ENCODE data around the gene LUC7L.
A peak's percentile ranks its signal among the peaks of the same experiment; 100 is the strongest.
"Not testable (repeated sequence)": the region's sequence is repeated elsewhere in the genome, so short reads cannot be mapped to it uniquely, and the experiment has no call there.

Gene LUC7L, protein sequence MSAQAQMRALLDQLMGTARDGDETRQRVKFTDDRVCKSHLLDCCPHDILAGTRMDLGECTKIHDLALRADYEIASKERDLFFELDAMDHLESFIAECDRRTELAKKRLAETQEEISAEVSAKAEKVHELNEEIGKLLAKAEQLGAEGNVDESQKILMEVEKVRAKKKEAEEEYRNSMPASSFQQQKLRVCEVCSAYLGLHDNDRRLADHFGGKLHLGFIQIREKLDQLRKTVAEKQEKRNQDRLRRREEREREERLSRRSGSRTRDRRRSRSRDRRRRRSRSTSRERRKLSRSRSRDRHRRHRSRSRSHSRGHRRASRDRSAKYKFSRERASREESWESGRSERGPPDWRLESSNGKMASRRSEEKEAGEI

DNA sequence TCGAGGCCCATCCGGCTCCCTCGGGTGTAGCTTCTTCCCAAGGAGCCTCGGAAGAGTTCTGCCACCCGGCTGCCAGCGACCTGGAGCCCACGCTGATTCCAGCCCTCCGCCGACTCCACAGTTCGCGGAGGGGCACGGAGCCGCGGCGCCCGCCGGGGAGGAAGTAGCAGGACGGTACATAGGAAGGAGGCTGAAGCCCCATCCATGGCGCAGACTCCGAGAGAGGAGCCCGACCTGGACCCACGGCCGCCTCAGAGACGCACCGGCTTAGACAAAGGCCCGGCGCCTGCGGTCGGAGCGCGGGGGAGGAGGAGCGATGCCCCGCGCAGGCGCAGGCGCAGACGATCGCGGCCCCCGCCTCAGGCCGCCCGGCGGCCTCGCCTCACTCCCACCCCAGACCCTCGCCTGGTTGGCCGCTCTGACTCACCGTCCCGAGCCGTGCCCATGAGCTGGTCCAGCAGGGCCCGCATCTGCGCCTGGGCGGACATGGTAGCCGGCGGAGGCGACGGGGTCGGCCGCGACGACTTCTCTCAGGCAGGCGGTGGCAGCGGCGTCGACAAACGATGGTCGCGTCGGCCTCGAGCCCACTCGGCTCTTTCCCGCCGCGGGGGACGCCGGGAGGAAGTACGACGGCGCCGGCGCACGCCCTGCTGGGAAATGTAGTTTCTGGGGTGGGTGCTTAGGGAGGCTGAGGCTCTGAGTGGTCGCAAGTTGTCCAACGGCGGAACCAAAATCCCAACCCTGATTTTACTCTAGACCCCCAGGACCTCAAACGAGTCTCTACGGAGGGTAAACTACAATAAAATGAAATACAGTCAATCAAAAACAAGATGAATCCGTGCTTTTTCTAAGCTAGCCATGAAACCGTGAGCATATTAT is at the start of gene LUC7L:
Gene LUC7L, minus strand, starts transcription at position 598 of the 879 bp plus-strand sequence. Its CDS starts 110 bp downstream, at position 488.
- peak; percentile 91 for DNase-seq
- H3K27me3 Mint-ChIP-seq, result no peaks in the 10 kb centered on the region
- no peaks in the 10 kb centered on the region for H3K9me3 Mint-ChIP-seq
- H3K4me1 Mint-ChIP-seq, result peaks cover 37% of the 10 kb centered on the region
- peaks cover 33% of the 10 kb centered on the region for H3K36me3 Mint-ChIP-seq (ENCODE audit: low read depth)
- peak within 1 kb of the TSS; percentile 92 for H3K4me3 Mint-ChIP-seq
- peak; percentile 94 for ATAC-seq
- H3K27ac Mint-ChIP-seq, result peak within 1 kb of the TSS; percentile 88

DNA sequence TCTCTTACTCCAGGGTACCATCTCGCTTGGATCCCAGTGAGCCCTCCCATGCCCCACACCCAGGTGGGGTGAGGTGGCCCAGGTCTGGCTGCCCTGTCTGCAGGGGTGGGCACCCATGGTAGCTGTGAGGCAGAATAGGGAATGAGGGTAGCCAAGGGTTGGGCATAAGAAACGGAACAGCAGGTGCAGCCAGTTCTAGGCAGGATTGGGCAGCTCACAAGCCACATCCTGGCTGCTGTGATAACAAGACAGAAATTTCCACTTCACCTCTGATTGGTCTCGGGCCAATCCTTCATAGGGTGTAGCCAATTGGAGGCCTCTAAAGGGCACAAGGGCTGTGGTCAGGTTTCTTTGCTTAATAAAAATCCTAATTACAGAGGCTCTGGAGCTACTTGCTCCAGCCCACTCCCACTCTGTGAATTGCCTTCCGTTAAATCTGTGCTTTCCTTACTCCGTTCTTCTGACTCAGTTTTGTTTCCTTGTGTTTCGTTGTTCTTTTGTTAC is 49.7 kb upstream of the LUC7L start:
- H3K27me3 Mint-ChIP-seq, result peaks cover 21% of the 10 kb centered on the region
- no peak overlapping the region for H3K4me3 Mint-ChIP-seq
- H3K27ac Mint-ChIP-seq, result no peak overlapping the region
- peak; percentile 62 for ATAC-seq
- peaks cover 9% of the 10 kb centered on the region for H3K4me1 Mint-ChIP-seq
- peak; percentile 26 for DNase-seq
- H3K9me3 Mint-ChIP-seq, result no peaks in the 10 kb centered on the region
- no peaks in the 10 kb centered on the region for H3K36me3 Mint-ChIP-seq (ENCODE audit: low read depth)

DNA sequence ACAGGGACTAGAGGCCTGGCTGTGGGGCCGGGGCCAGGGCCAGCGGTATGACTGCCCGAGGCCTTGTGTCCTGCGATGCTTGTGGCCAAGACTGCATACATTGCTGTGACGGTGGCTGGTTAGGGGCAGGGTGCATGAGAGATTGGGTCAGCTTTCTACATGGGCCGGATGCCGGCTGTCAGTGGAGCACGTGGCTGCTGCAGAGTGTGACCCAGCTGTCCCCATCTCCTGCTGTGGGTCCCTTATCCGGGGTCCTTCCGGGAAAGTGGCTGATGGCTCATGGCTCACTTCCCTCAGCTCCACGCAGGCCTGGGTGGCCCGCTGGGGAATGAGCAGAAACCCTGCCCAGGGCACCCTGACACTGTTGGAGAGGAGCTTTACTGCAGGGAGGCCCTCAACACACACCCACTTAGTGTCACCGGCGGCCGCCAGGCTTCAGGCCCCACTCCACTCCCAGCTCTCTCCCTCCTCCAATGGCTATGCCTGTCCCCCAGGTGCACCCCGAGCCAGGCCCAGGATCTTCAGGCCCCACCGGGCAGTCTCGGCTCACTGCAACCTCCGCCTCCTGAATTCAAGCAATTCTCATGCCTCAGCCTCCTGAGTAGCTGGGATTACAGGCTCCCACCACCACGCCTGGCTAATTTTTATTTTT is 47.3 kb upstream of the LUC7L start:
- H3K4me1 Mint-ChIP-seq, result peaks cover 9% of the 10 kb centered on the region
- DNase-seq (no peak), ATAC-seq (no peak)
- no peak overlapping the region for H3K4me3 Mint-ChIP-seq
- H3K9me3 Mint-ChIP-seq, result no peaks in the 10 kb centered on the region
- no peak overlapping the region for H3K27ac Mint-ChIP-seq
- no peaks in the 10 kb centered on the region for H3K36me3 Mint-ChIP-seq (ENCODE audit: low read depth)
- H3K27me3 Mint-ChIP-seq, result peaks cover 21% of the 10 kb centered on the region

GRCh38 chr16:275786-276232 is 46.6 kb upstream of the LUC7L start, which contains the start of gene RGS11:
Gene RGS11 (minus strand): TSS chr16:275944. CDS start chr16:275911, 33 bp downstream.
- DNase-seq (no peak), ATAC-seq (no peak)
- no peak within 1 kb of the TSS for H3K4me3 Mint-ChIP-seq
- peaks cover 9% of the 10 kb centered on the region for H3K4me1 Mint-ChIP-seq
- H3K9me3 Mint-ChIP-seq, result no peaks in the 10 kb centered on the region
- no peak within 1 kb of the TSS for H3K27ac Mint-ChIP-seq
- no peaks in the 10 kb centered on the region for H3K36me3 Mint-ChIP-seq (ENCODE audit: low read depth)
- peaks cover 21% of the 10 kb centered on the region for H3K27me3 Mint-ChIP-seq

GRCh38 chr16:275041-275641 is 45.9 kb upstream of the LUC7L start:
- H3K4me3 Mint-ChIP-seq, result no peak overlapping the region
- peak; percentile 13 for DNase-seq
- H3K9me3 Mint-ChIP-seq, result no peaks in the 10 kb centered on the region
- H3K27me3 Mint-ChIP-seq, result peaks cover 21% of the 10 kb centered on the region
- H3K27ac Mint-ChIP-seq, result no peak overlapping the region
- H3K36me3 Mint-ChIP-seq (ENCODE audit: low read depth), result no peaks in the 10 kb centered on the region
- H3K4me1 Mint-ChIP-seq, result peaks cover 9% of the 10 kb centered on the region
- no peak for ATAC-seq

- Mint-ChIP-seq H3K27me3 (peaks cover 18% of the 10 kb centered on the region), H3K36me3 (ENCODE audit: low read depth) (no peaks in the 10 kb centered on the region), H3K4me3 (no peak overlapping the region), H3K27ac (no peak overlapping the region), H3K4me1 (peaks cover 4% of the 10 kb centered on the region), H3K9me3 (no peaks in the 10 kb centered on the region)
- no peak for ATAC-seq
- DNase-seq, result no peak
Measured at GRCh38 chr16:273547-274421, 44.5 kb upstream of the LUC7L start.

DNA sequence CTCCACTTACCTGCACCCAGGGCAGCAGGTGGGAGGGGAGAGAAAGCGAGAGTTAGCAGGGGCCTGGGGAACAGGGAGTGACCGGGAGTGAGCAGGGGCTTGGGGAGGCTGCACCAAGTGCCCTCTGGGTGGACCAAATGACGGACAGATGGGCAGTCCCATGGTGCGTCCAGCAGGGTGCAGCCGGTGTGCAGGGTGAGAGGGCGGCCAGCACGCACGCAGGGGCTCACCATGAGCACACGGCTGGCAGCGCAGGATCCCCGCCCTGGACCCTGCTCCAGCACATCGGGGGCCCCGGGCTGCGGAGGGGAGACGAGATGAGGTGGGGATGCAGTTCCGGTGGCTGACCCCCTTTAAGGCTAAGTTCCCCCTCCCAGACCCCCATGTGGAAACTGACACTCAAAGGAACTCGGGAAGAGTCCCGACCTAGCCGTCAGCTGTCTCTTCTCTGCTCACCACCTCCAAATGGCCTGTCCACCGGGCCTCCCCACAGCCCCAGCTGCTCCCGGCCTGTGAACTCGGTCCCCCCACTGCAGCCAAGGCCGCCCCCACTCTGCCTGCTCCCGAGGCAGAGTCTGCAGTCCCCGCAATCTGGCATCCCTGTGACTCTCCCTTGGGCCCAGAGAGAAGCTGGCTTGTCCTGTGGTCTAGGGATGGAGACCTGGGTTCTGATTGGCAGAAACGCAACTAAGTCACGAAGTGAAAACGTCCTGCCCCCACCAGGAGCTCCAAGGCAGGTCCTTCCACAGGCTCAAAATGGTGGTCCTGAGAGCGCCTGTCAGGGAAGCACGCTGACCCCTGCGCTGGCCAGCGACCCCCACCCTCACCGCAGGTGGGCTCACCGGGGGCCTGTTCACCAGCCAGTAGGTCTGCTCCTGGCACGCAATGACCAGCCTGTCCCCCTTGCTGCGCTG is 43.6 kb upstream of the LUC7L start:
- H3K4me3 Mint-ChIP-seq, result no peak overlapping the region
- DNase-seq (no peak), ATAC-seq (no peak)
- no peaks in the 10 kb centered on the region for H3K36me3 Mint-ChIP-seq (ENCODE audit: low read depth)
- no peak overlapping the region for H3K27ac Mint-ChIP-seq
- peaks cover 3% of the 10 kb centered on the region for H3K4me1 Mint-ChIP-seq
- peaks cover 16% of the 10 kb centered on the region for H3K27me3 Mint-ChIP-seq
- H3K9me3 Mint-ChIP-seq, result no peaks in the 10 kb centered on the region

DNA sequence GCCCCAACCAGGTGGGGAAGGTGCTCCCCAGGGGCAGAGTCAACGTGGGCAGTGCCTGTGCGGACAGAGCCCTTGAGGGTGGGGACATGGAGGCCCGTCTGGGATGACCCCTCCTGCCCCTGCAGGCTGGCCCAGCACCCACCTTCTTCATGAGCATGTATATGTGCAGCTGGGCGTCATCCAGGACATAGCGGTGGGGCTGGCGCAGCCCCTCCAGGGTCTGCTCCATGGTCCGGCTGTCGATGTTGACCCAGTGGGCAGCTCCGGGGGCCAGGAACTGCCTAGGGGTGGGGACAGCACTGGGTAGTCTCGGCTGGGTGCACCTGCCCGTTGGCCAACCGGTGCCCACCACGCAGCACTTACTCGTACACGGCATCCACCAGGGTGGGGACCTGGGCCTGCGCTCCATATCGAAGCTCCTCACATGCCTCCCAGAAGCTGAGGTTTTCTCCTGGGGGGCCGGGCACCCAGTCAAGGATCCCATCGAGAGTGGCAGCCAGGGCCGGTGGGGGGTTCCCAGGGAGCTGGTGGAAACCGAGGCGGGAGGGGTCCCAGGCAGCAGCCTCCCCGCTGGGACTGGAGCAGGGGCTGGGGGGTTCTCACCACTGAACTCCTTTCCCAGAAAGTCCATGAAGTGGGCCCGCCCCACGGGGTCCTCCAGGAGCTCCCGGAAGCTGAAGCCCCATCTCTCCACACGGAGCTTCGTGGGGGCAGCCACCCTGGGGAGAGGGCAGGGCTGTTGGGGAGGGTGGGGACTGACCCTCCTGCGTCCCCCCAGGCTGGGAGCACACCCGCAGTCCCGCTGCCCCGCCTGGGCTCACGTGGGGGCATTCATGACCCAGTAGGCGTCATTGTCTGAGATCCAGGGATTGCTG is 41.4 kb upstream of the LUC7L start:
- Mint-ChIP-seq H3K27me3 (peaks cover 4% of the 10 kb centered on the region), H3K4me3 (no peak overlapping the region), H3K36me3 (ENCODE audit: low read depth) (no peaks in the 10 kb centered on the region), H3K4me1 (no peaks in the 10 kb centered on the region), H3K9me3 (no peaks in the 10 kb centered on the region), H3K27ac (no peak overlapping the region)
- ATAC-seq (no peak), DNase-seq (no peak)

- H3K27ac Mint-ChIP-seq, result no peak overlapping the region
- ATAC-seq (no peak), DNase-seq (no peak)
- H3K9me3 Mint-ChIP-seq, result no peaks in the 10 kb centered on the region
- H3K4me3 Mint-ChIP-seq, result no peak overlapping the region
- H3K4me1 Mint-ChIP-seq, result no peaks in the 10 kb centered on the region
- no peaks in the 10 kb centered on the region for H3K27me3 Mint-ChIP-seq
- no peaks in the 10 kb centered on the region for H3K36me3 Mint-ChIP-seq (ENCODE audit: low read depth)
Measured at GRCh38 chr16:269061-269796, 40.0 kb upstream of the LUC7L start.

DNA sequence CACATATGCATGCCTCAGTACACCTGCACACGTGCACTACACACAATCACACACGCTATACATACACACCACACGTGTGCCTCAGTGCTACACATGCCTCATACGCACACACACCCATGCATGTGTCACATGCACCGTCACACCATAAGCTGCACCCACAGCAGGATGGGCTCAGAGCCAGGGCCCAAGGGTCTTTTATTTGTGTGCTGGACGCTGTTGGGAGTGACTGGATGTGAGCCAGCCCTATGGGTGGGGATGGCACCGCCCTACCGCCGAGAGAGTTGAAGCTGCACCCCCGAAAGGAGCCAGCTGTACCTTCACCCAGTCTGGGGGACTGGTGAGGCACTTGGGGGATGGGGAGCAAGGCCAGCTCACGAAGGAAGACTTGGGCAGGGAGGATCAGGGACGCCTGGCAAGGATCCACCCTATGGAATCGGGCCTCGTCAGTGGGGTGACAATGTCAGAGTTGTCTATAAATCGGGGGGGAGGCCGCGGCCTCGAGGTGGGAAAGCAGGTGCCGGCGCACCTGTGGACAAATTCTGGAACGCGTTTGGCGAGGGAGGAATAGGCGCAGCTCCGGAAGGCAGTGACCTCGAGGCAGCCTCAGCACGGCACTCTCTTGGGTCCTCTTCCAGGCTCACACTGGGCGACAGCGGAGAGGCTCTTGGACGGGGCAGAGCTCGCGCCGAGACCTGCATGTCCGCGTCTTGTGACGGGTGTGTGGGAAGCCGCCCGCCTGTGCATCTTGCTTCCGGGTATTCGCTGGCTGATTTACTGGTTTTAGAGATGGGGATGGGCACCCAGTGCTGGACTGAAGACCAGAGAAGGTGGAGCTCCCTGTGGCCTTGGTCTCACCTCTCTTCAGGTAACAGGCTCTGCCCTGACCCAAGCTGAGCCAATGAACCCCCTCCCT is 39.1 kb upstream of the LUC7L start:
- no peaks in the 10 kb centered on the region for H3K9me3 Mint-ChIP-seq
- H3K36me3 Mint-ChIP-seq (ENCODE audit: low read depth), result no peaks in the 10 kb centered on the region
- H3K4me1 Mint-ChIP-seq, result no peaks in the 10 kb centered on the region
- ATAC-seq (no peak), DNase-seq (no peak)
- H3K4me3 Mint-ChIP-seq, result no peak overlapping the region
- H3K27me3 Mint-ChIP-seq, result no peaks in the 10 kb centered on the region
- H3K27ac Mint-ChIP-seq, result no peak overlapping the region

DNA sequence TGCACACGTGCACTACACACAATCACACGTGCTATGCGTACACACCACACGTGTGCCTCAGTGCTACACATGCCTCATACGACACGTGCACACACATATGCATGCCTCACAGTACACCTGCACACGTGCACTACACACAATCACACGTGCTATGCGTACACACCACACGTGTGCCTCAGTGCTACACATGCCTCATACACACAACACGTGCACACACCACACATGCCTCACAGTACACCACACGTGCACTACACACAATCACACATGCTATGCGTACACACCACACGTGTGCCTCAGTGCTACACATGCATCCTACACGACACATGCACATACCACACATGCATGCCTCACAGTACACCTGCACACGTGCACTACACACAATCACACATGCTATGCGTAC is 38.3 kb upstream of the LUC7L start:
- not testable (repeated sequence) for H3K4me3 Mint-ChIP-seq; H3K36me3 Mint-ChIP-seq (ENCODE audit: low read depth); DNase-seq; H3K9me3 Mint-ChIP-seq; H3K27me3 Mint-ChIP-seq; H3K4me1 Mint-ChIP-seq; ATAC-seq; H3K27ac Mint-ChIP-seq
